Erythroblast (primary cell): ENCODE results near the gene LEFTY1.

Experiments
- GATA1 ChIP-seq: IDR thresholded peaks from 2 replicates; pipeline ENCODE4 v1.6.1; 2011; ENCODE audit warnings: low read depth, mild to moderate bottlenecking, control low read depth, low read length, moderate library complexity
- POLR2A ChIP-seq: IDR thresholded peaks from 2 replicates; pipeline ENCODE4 v1.6.1; 2011; ENCODE audit warnings: mild to moderate bottlenecking, low read length

- TF ChIP-seq POLR2A (no peak), GATA1 (no peak)
Measured at GRCh38 chr1:225862581-225862950, 26.4 kb downstream of the LEFTY1 start.
